ENCODE measurements around the gene CETN1. TPM values are rescaled to one million over a fixed set of nuclear protein-coding genes. Genes with fewer than 3 reads are reported as not detected.

CETN1 gene
- total and polyA plus RNA-seq, 5 donors from 2014 or later, result not detected

- Mint-ChIP-seq H3K4me1 (peaks cover 0 to 5% (median 0%) of the 10 kb centered on the region in 4 donors), H3K27ac (no peak overlapping the region), H3K36me3 (no peaks in the 10 kb centered on the region), H3K9me3 (peaks cover 0 to 5% (median 0%) of the 10 kb centered on the region in 7 donors), H3K4me3 (no peak overlapping the region), H3K27me3 (peaks cover 37% of the 10 kb centered on the region)
- no peak overlapping the region for H3K4me3 ChIP-seq (ENCODE audit: low read depth, low read length)
- H3K36me3 ChIP-seq (ENCODE audit: control insufficient read depth, insufficient read depth, low read length), result no peaks in the 10 kb centered on the region
- DNase-seq, result no peak
- no peaks in the 10 kb centered on the region for H3K4me1 ChIP-seq (ENCODE audit: control insufficient read depth, insufficient read depth, low read length, poor library complexity, severe bottlenecking)
- no peak for ATAC-seq (ENCODE audit: low read depth in 2 of 2)
- H3K27ac ChIP-seq (ENCODE audit: insufficient read depth, low read length, poor library complexity, severe bottlenecking), result no peak overlapping the region
- H3K9me3 ChIP-seq (ENCODE audit: control insufficient read depth in 2 of 2, low read length in 2 of 2), result no peaks in the 10 kb centered on the region
- H3K27me3 ChIP-seq (ENCODE audit: control insufficient read depth, insufficient read depth, low read length), result no peaks in the 10 kb centered on the region
These were observed 49.3 kb downstream of the CETN1 start for GRCh38 chr18:629269-630150.

DNA sequence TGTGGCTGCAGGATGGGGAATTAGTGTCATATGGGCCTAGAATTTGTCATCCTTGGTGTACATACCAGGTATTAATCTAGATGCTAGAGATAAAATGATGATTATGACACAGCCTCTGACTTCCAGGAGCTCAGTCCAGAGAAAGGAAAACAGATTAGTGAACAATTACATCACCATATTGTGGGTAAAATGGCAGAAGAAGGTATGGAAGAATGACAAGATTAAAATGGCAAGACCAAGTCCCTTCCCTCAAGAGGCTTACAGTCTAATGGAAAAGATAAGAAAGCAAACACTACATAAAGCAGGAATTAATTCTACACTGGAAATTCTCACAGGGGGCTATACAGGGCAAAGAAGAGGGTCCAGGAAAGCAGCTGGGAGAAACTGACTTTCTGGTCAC lies 51.4 kb downstream of the CETN1 start:
- H3K27ac Mint-ChIP-seq, result no peak overlapping the region
- H3K4me1 Mint-ChIP-seq, result peaks cover 0 to 5% (median 0%) of the 10 kb centered on the region in 4 donors
- peaks cover 33% of the 10 kb centered on the region for H3K27me3 Mint-ChIP-seq
- H3K9me3 Mint-ChIP-seq, result peaks cover 0 to 5% (median 0%) of the 10 kb centered on the region in 7 donors
- H3K27me3 ChIP-seq (ENCODE audit: control insufficient read depth, insufficient read depth, low read length), result no peaks in the 10 kb centered on the region
- H3K36me3 Mint-ChIP-seq, result no peaks in the 10 kb centered on the region
- H3K36me3 ChIP-seq (ENCODE audit: control insufficient read depth, insufficient read depth, low read length), result no peaks in the 10 kb centered on the region
- no peak overlapping the region for H3K4me3 ChIP-seq (ENCODE audit: low read depth, low read length)
- no peak overlapping the region for H3K27ac ChIP-seq (ENCODE audit: insufficient read depth, low read length, poor library complexity, severe bottlenecking)
- no peaks in the 10 kb centered on the region for H3K9me3 ChIP-seq (ENCODE audit: control insufficient read depth in 2 of 2, low read length in 2 of 2)
- H3K4me1 ChIP-seq (ENCODE audit: control insufficient read depth, insufficient read depth, low read length, poor library complexity, severe bottlenecking), result no peaks in the 10 kb centered on the region
- ATAC-seq (ENCODE audit: low read depth in 2 of 2) (no peak), DNase-seq (no peak)
- no peak overlapping the region for H3K4me3 Mint-ChIP-seq

Other genes with a start within 250 kb of the CETN1 start
- gene COLEC12, start 79.7 kb upstream of the CETN1 start, total RNA-seq, result not detected
- gene COLEC12, start 79.7 kb upstream of the CETN1 start, polyA plus RNA-seq, result not detected
- not detected for gene CLUL1, start 16.6 kb downstream of the CETN1 start, total RNA-seq
- gene CLUL1, start 16.6 kb downstream of the CETN1 start, polyA plus RNA-seq, result not detected
- 7.3 TPM for gene TYMS, start 77.3 kb downstream of the CETN1 start, total RNA-seq
- gene TYMS, start 77.3 kb downstream of the CETN1 start, polyA plus RNA-seq, result 10 to 100 TPM in 2 of 4 donors, 1 to 10 TPM in 2; 4.9 to 14.4 (median 10.1) TPM
- 58.4 TPM for gene ENOSF1, start 132.2 kb downstream of the CETN1 start, total RNA-seq
- 10 to 100 TPM in 1 of 4 donors, 1 to 10 TPM in 3; 6.1 to 12.0 (median 9.6) TPM for gene ENOSF1, start 132.2 kb downstream of the CETN1 start, polyA plus RNA-seq
- gene YES1, start 231.9 kb downstream of the CETN1 start, total RNA-seq, result 4.1 TPM
- 1 to 10 TPM in 2 of 4 donors, under 1 TPM in 2; 0.23 to 2.1 (median 1.2) TPM for gene YES1, start 231.9 kb downstream of the CETN1 start, polyA plus RNA-seq

Data from CD4-positive, CD25-positive, alpha-beta regulatory T cell (primary cell).